H9 (cell line): Measurements from ENCODE around the gene KDM2A. TPM values are rescaled to one million over a fixed set of nuclear protein-coding genes. Genes with fewer than 3 reads are reported as not detected.

Experiments used
- DNase-seq: peaks from one replicate; pipeline ENCODE4 v3.0.0-alpha.2; 2017
- H2AFZ ChIP-seq: one replicate; pipeline ENCODE4 v1.6.1; 2013; ENCODE audit warnings: mild to moderate bottlenecking, low read length, control low read depth, moderate library complexity
- H2AK5ac ChIP-seq: 2 replicates; pipeline ENCODE4 v1.6.1; 2013; ENCODE audit warnings: low read length, control low read depth, mixed read lengths; ENCODE audit not compliant: insufficient read length
- H2BK120ac ChIP-seq: one replicate; pipeline ENCODE4 v1.6.1; 2013; ENCODE audit warnings: low read depth, mild to moderate bottlenecking, low read length, control low read depth, inconsistent platforms; ENCODE audit not compliant: poor library complexity, severe bottlenecking
- H2BK12ac ChIP-seq: 2 replicates; pipeline ENCODE4 v1.6.1; 2013; ENCODE audit warnings: low read length, control low read depth, mixed read lengths, low read depth; ENCODE audit not compliant: insufficient read length
- H2BK15ac ChIP-seq: 2 replicates; pipeline ENCODE4 v1.6.1; 2013; ENCODE audit warnings: low read depth, low read length, control low read depth
- H2BK20ac ChIP-seq: one replicate; pipeline ENCODE4 v1.6.1; 2013; ENCODE audit warnings: low read depth, mild to moderate bottlenecking, low read length, control low read depth, inconsistent platforms; ENCODE audit not compliant: poor library complexity, severe bottlenecking
- H2BK5ac ChIP-seq: 2 replicates; pipeline ENCODE4 v1.6.1; 2013; ENCODE audit warnings: low read length, control low read depth, mixed read lengths; ENCODE audit not compliant: insufficient read length
- H3K14ac ChIP-seq: 2 replicates; pipeline ENCODE4 v1.6.1; 2013; ENCODE audit warnings: low read length, control low read depth; ENCODE audit not compliant: insufficient read depth
- H3K18ac ChIP-seq: 2 replicates; pipeline ENCODE4 v1.6.1; 2013; ENCODE audit warnings: low read depth, mild to moderate bottlenecking, mixed read lengths, low read length, control low read depth; ENCODE audit not compliant: insufficient read length
- H3K23ac ChIP-seq: 2 replicates; pipeline ENCODE4 v1.6.1; 2013; ENCODE audit warnings: low read length, control low read depth, mixed read lengths, low read depth; ENCODE audit not compliant: insufficient read length
- H3K23me2 ChIP-seq: 2 replicates; pipeline ENCODE4 v1.6.1; 2013; ENCODE audit warnings: low read depth, mild to moderate bottlenecking, mixed read lengths, low read length, control low read depth; ENCODE audit not compliant: insufficient read length, poor library complexity, severe bottlenecking
- H3K27ac ChIP-seq: 2 replicates; pipeline ENCODE4 v1.5.1; 2013; ENCODE audit warnings: low read length, control low read depth, mixed read lengths, low read depth; ENCODE audit not compliant: insufficient read length
- H3K27me3 ChIP-seq: 2 replicates; pipeline ENCODE4 v1.6.1; 2013; ENCODE audit warnings: low read length, control low read depth, inconsistent platforms; ENCODE audit not compliant: insufficient read depth
- H3K4ac ChIP-seq: 2 replicates; pipeline ENCODE4 v1.6.1; 2013; ENCODE audit warnings: low read depth, mild to moderate bottlenecking, control low read depth, inconsistent platforms, low read length, moderate library complexity
- H3K4me1 ChIP-seq: 2 replicates; pipeline ENCODE4 v1.6.1; 2013; ENCODE audit warnings: low read length, control low read depth, inconsistent platforms; ENCODE audit not compliant: insufficient read depth
- H3K4me2 ChIP-seq: 2 replicates; pipeline ENCODE4 v1.6.1; 2013; ENCODE audit warnings: low read length, control low read depth, mixed read lengths; ENCODE audit not compliant: insufficient read length, insufficient read depth
- H3K56ac ChIP-seq: 2 replicates; pipeline ENCODE4 v1.6.1; 2013; ENCODE audit warnings: low read depth, mild to moderate bottlenecking, mixed read lengths, low read length, control low read depth; ENCODE audit not compliant: insufficient read length
- H3K79me1 ChIP-seq: 2 replicates; pipeline ENCODE4 v1.6.1; 2013; ENCODE audit warnings: low read depth, mild to moderate bottlenecking, moderate library complexity, low read length, control low read depth, inconsistent platforms; ENCODE audit not compliant: insufficient read depth, poor library complexity, severe bottlenecking
- H3K79me2 ChIP-seq: 2 replicates; pipeline ENCODE4 v1.6.1; 2013; ENCODE audit warnings: low read length, control low read depth, inconsistent platforms; ENCODE audit not compliant: insufficient read depth
- H3K9ac ChIP-seq: 2 replicates; pipeline ENCODE4 v1.6.1; 2013; ENCODE audit warnings: low read length, control low read depth, mixed read lengths; ENCODE audit not compliant: insufficient read length; ENCODE audit errors: extremely low read depth
- H3K9me3 ChIP-seq: one replicate; pipeline ENCODE4 v1.6.1; 2013; ENCODE audit warnings: low read depth, low read length, inconsistent platforms; ENCODE audit not compliant: control insufficient read depth
- H3T11ph ChIP-seq: one replicate; pipeline ENCODE4 v1.6.1; 2013; ENCODE audit warnings: mild to moderate bottlenecking, low read length, control low read depth, inconsistent platforms
- H4K20me1 ChIP-seq: one replicate; pipeline ENCODE4 v1.6.1; 2013; ENCODE audit not compliant: control insufficient read depth, insufficient read length, insufficient read depth
- H4K5ac ChIP-seq: 2 replicates; pipeline ENCODE4 v1.6.1; 2013; ENCODE audit warnings: low read depth, mild to moderate bottlenecking, mixed read lengths, low read length, control low read depth; ENCODE audit not compliant: insufficient read length
- H4K8ac ChIP-seq: replicated peaks from 2 replicates; pipeline ENCODE4 v1.6.1; 2013; ENCODE audit warnings: low read length, control low read depth, mixed read lengths, low read depth; ENCODE audit not compliant: insufficient read length
- H4K91ac ChIP-seq: 2 replicates; pipeline ENCODE4 v1.6.1; 2013; ENCODE audit warnings: low read depth, mild to moderate bottlenecking, moderate library complexity, mixed read lengths, low read length, control low read depth; ENCODE audit not compliant: insufficient read length
- H3K27ac Mint-ChIP-seq, 3 experiments: 2 replicates in 2 of 3; 3 replicates in 1 of 3; pipeline ENCODE4 v1.8.0; 2020 to 2021; ENCODE audit warnings: mixed read lengths in 3 of 3, mild to moderate bottlenecking in 1 of 3, moderate library complexity in 1 of 3
- H3K27me3 Mint-ChIP-seq: 2 replicates; pipeline ENCODE4 v1.8.0; 2021; ENCODE audit warnings: low read depth, mild to moderate bottlenecking, moderate library complexity, mixed read lengths
- H3K36me3 Mint-ChIP-seq, 3 experiments: 2 replicates in 2 of 3; 3 replicates in 1 of 3; pipeline ENCODE4 v1.8.0; 2020 to 2021; ENCODE audit warnings: low read depth in 3 of 3, mixed read lengths in 3 of 3; ENCODE audit not compliant: insufficient read depth in 1 of 3
- H3K4me1 Mint-ChIP-seq, 2 experiments: 2 replicates each; pipeline ENCODE4 v1.8.0; 2020; ENCODE audit warnings: mixed read lengths in 2 of 2
- H3K4me3 Mint-ChIP-seq, 2 experiments: 2 replicates in 1 of 2; 3 replicates in 1 of 2; pipeline ENCODE4 v1.8.0; 2020 to 2021; ENCODE audit warnings: mild to moderate bottlenecking in 2 of 2, mixed read lengths in 2 of 2, moderate library complexity in 1 of 2
- H3K9me3 Mint-ChIP-seq, 2 experiments: 2 replicates in 1 of 2; 3 replicates in 1 of 2; pipeline ENCODE4 v1.8.0; 2020; ENCODE audit warnings: mild to moderate bottlenecking in 2 of 2, mixed read lengths in 2 of 2, moderate library complexity in 1 of 2
- CTCF ChIP-seq: fragments of 200-600 bp; sonication (generic); conservative IDR thresholded peaks from 3 replicates; pipeline ENCODE4 v1.8.0; 2021; ENCODE audit warnings: antibody characterized with exemption, mild to moderate bottlenecking
- WGBS: extraction: QIAGEN DNeasy Blood & Tissue Kit; methylation state at CpG from one replicate; pipeline ENCODE4 v1.1.7; 2013; ENCODE audit warnings: missing lambda C conversion rate, low lambda C conversion rate, mixed read lengths; ENCODE audit not compliant: insufficient read length; ENCODE audit errors: extremely low coverage; 5-methylcytosine and 5-hydroxymethylcytosine counted together
- total RNA-seq: library from RNA; stranded (reverse); gene quantifications from 2 replicates; pipeline ENCODE4 v1.2.1, GENCODE V29; 2021

The KDM2A gene
- total RNA-seq, 1 experiment from 2014 or later = 85.9 TPM

- H2BK5ac ChIP-seq = no peak overlapping the region
- no peaks in the 10 kb centered on the region for H3K23me2 ChIP-seq
- no peaks in the 10 kb centered on the region for H3K27me3 Mint-ChIP-seq
- no peak overlapping the region for H3K27ac ChIP-seq
- peak; percentile 71 for DNase-seq
- H3K79me1 ChIP-seq = no peaks in the 10 kb centered on the region
- no peak overlapping the region for H4K5ac ChIP-seq
- H3K9me3 Mint-ChIP-seq = no peaks in the 10 kb centered on the region; a peak in 2 of 5 replicates
- no peak overlapping the region for H3T11ph ChIP-seq
- H2AFZ ChIP-seq = no peak overlapping the region
- H2AK5ac ChIP-seq = no peak overlapping the region
- H4K91ac ChIP-seq = no peak overlapping the region
- H3K23ac ChIP-seq = no peak overlapping the region
- no peaks in the 10 kb centered on the region; a peak in 1 of 7 replicates for H3K36me3 Mint-ChIP-seq
- H3K18ac ChIP-seq = no peak overlapping the region
- no peak overlapping the region for H3K4ac ChIP-seq
- no peak overlapping the region for H3K27ac Mint-ChIP-seq
- H2BK15ac ChIP-seq = no peak overlapping the region
- TF ChIP-seq CTCF = no peak
- no peak overlapping the region for H3K56ac ChIP-seq
- H2BK120ac ChIP-seq = no peak overlapping the region
- H2BK12ac ChIP-seq = no peak overlapping the region
- H3K14ac ChIP-seq = no peak overlapping the region
- peaks cover 14 to 26% of the 10 kb centered on the region in 2 experiments for H3K4me1 Mint-ChIP-seq
- WGBS = no CpG with 5 or more reads among the region's 20 CpGs
- no peaks in the 10 kb centered on the region for H3K27me3 ChIP-seq
- no peaks in the 10 kb centered on the region for H3K79me2 ChIP-seq
- H4K8ac ChIP-seq = no peak overlapping the region
- no peaks in the 10 kb centered on the region for H3K4me1 ChIP-seq
- H3K4me2 ChIP-seq = peak overlapping the region; percentile 32
- H3K4me3 Mint-ChIP-seq = peak overlapping the region in 1 of 2 experiments; percentile 69; a peak in 3 of 5 replicates
- no peaks in the 10 kb centered on the region for H3K9me3 ChIP-seq
- no peak overlapping the region for H3K9ac ChIP-seq
- no peaks in the 10 kb centered on the region for H4K20me1 ChIP-seq
- H2BK20ac ChIP-seq = no peak overlapping the region
These were observed 36.8 kb upstream of the KDM2A start for GRCh38 chr11:67082071-67082791.
